Endothelial cell of umbilical vein (primary cell): ENCODE results near the gene HRH2. TPM values are rescaled to one million over a fixed set of nuclear protein-coding genes. Genes with fewer than 3 reads are reported as not detected.

Experiments
- BruUV-seq: library from RNA; stranded (reverse); fragments of 400-500 nt; replicated peaks from 2 replicates; lab custom pipeline; 2021; lab: Mats Ljungman, UMichigan
- CTCF ChIA-PET: fragments of 300-600, 350-600 bp; sonication (Branson Sonifier 250); formaldehyde crosslinking; loops from one replicate; lab custom pipeline; 2021; ENCODE audit warnings: antibody characterized with exemption, inconsistent platforms; lab: Charles Lee
- POLR2A ChIA-PET: fragments of 300-600, 350-600 bp; sonication (Branson Sonifier 250); formaldehyde crosslinking; loops from one replicate; lab custom pipeline; 2021; ENCODE audit warnings: antibody characterized with exemption, inconsistent platforms; lab: Charles Lee
- DNase-seq: peaks from one replicate; pipeline ENCODE4 v3.0.0-alpha.2; 2011; ENCODE audit warnings: low read depth, low spot score
- FAIRE-seq: peaks from 2 replicates; lab custom pipeline; 2011; peaks lifted over from hg19 to GRCh38; lab: Jason Lieb, UNC
- H2AFZ ChIP-seq: 2 replicates; pipeline ENCODE4 v1.6.0; 2012; ENCODE audit warnings: low read depth, low read length, control low read depth, inconsistent platforms
- H3K27ac ChIP-seq: 2 replicates; pipeline ENCODE4 v1.5.1; 2011; ENCODE audit warnings: low read depth, mild to moderate bottlenecking, control low read depth, low read length, moderate library complexity; ENCODE audit not compliant: insufficient read depth
- H3K27me3 ChIP-seq, 2 experiments: 2 replicates each; pipeline versions ENCODE4 v1.6.0 to v1.6.1; 2011; ENCODE audit warnings: low read length in 2 of 2, mixed read lengths in 1 of 2; ENCODE audit not compliant: control insufficient read depth in 2 of 2, insufficient read depth in 2 of 2
- H3K36me3 ChIP-seq, 2 experiments: 2 replicates in 1 of 2; 3 replicates in 1 of 2; pipeline ENCODE4 v1.5.1; 2011; ENCODE audit warnings: low read length in 2 of 2, mild to moderate bottlenecking in 1 of 2, moderate library complexity in 1 of 2; ENCODE audit not compliant: control insufficient read depth in 2 of 2, insufficient read depth in 2 of 2; ENCODE audit errors: extremely low read depth in 1 of 2
- H3K4me1 ChIP-seq: 3 replicates; pipeline ENCODE4 v1.5.1; 2011; ENCODE audit warnings: mild to moderate bottlenecking, low read length; ENCODE audit not compliant: control insufficient read depth, insufficient read depth; ENCODE audit errors: extremely low read depth
- H3K4me2 ChIP-seq: 2 replicates; pipeline ENCODE4 v1.6.1; 2011; ENCODE audit warnings: low read length, control low read depth, mixed read lengths; ENCODE audit not compliant: insufficient read depth
- H3K4me3 ChIP-seq, 3 experiments: fragments of 200-600 bp in 1 of 3; sonication (generic), shearing (Covaris generic) in 1 of 3; replicated peaks in 1 of 3; 2 replicates each; pipeline ENCODE4 v1.5.1; 2011 to 2016; ENCODE audit warnings: control low read depth in 3 of 3, low read length in 3 of 3, mild to moderate bottlenecking in 2 of 3, inconsistent platforms in 1 of 3, low read depth in 1 of 3, moderate library complexity in 1 of 3; ENCODE audit not compliant: insufficient read depth in 1 of 3
- H3K79me2 ChIP-seq: 2 replicates; pipeline ENCODE4 v1.6.0; 2012; ENCODE audit warnings: low read length, inconsistent platforms; ENCODE audit not compliant: control insufficient read depth, insufficient read depth
- H3K9ac ChIP-seq: replicated peaks from 2 replicates; pipeline ENCODE3; 2011; ENCODE audit warnings: low read length, control low read depth; ENCODE audit not compliant: insufficient read depth; ENCODE audit errors: extremely low read depth
- H3K9me1 ChIP-seq: replicated peaks from 3 replicates; pipeline ENCODE4 v1.6.0; 2011; ENCODE audit warnings: mild to moderate bottlenecking, low read length; ENCODE audit not compliant: control insufficient read depth, insufficient read depth; ENCODE audit errors: extremely low read depth
- H3K9me3 ChIP-seq: replicated peaks from 2 replicates; pipeline ENCODE4 v1.5.1; 2012; ENCODE audit warnings: low read length, inconsistent platforms; ENCODE audit not compliant: control insufficient read depth, insufficient read depth
- H4K20me1 ChIP-seq: replicated peaks from 2 replicates; pipeline ENCODE3; 2011; ENCODE audit warnings: mild to moderate bottlenecking, low read length; ENCODE audit not compliant: control insufficient read depth, insufficient read depth; ENCODE audit errors: extremely low read depth
- CTCF ChIP-seq, 2 donors: IDR thresholded peaks; 1 replicate in 1 of 2; 2 replicates in 1 of 2; pipeline ENCODE4 v1.5.1; 2011; ENCODE audit warnings: low read length in 2 of 2, mild to moderate bottlenecking in 2 of 2, moderate library complexity in 2 of 2, control low read depth in 1 of 2, inconsistent platforms in 1 of 2, low read depth in 1 of 2; ENCODE audit not compliant: insufficient read depth in 1 of 2; ENCODE audit errors: extremely low read depth in 1 of 2
- EZH2 ChIP-seq: IDR thresholded peaks from 2 replicates; pipeline ENCODE4 v1.6.1; 2012; ENCODE audit warnings: borderline replicate concordance, low read depth, mild to moderate bottlenecking, moderate library complexity, low read length, inconsistent platforms; ENCODE audit not compliant: severe bottlenecking
- FOS ChIP-seq: IDR thresholded peaks from 2 replicates; pipeline ENCODE4 v1.6.1; 2011; ENCODE audit warnings: mild to moderate bottlenecking, low read length, moderate library complexity, borderline replicate concordance; ENCODE audit not compliant: insufficient read depth
- GATA2 ChIP-seq: IDR thresholded peaks from 2 replicates; pipeline ENCODE4 v1.7.0; 2011; ENCODE audit warnings: low read depth, mild to moderate bottlenecking, moderate library complexity, mixed read lengths, low read length; ENCODE audit not compliant: insufficient read length, insufficient read depth
- JUN ChIP-seq: IDR thresholded peaks from 2 replicates; pipeline ENCODE4 v1.6.1; 2011; ENCODE audit warnings: borderline replicate concordance, low read depth; ENCODE audit not compliant: insufficient read length, insufficient read depth
- MAX ChIP-seq: IDR thresholded peaks from 2 replicates; pipeline ENCODE4 v1.6.1; 2011; ENCODE audit not compliant: insufficient read depth, insufficient read length
- MYC ChIP-seq: IDR thresholded peaks from one replicate; pipeline ENCODE4 v1.6.1; 2011; ENCODE audit warnings: mild to moderate bottlenecking, low read depth, low read length
- POLR2A ChIP-seq: IDR thresholded peaks from 2 replicates; pipeline ENCODE4 v1.6.1; 2012; ENCODE audit warnings: low read depth, mild to moderate bottlenecking, control low read depth, low read length
- POLR2AphosphoS5 ChIP-seq: IDR thresholded peaks from 2 replicates; pipeline ENCODE4 v1.6.1; 2012; ENCODE audit warnings: low read depth, mild to moderate bottlenecking, control low read depth, low read length, moderate library complexity; ENCODE audit not compliant: insufficient read depth
- dilution Hi-C: fragments of 300-500 bp; cut with MboI; formaldehyde crosslinking; loops from one replicate; pipeline ENCODE4 v1.15.0; 2019; ENCODE audit warnings: low sequenced_read_pairs; ENCODE audit not compliant: extremely low pct_ligation_motif_present
- intact Hi-C: fragments of 100-400 bp; cut with micrococcal nuclease; formaldehyde crosslinking; loops from one replicate; pipeline ENCODE4 v1.10.0; 2022
- polyA plus RNA-seq, 4 experiments: library from polyadenylated mRNA; depleted of rRNA in 3 of 4; stranded (reverse) in 3 of 4; unstranded in 1 of 4; fragments of >200 nt; gene quantifications; 2 replicates each; pipeline versions ENCODE4 v1.2.1 to v1.2.3, GENCODE V29; 2011 to 2012; ENCODE audit warnings: missing spikeins in 1 of 4
- total RNA-seq: library from RNA; stranded (reverse); gene quantifications from 2 replicates; pipeline ENCODE4 v1.2.3, GENCODE V29; 2021

HRH2 gene
- total and polyA plus RNA-seq, 2 donors (not counting 3 experiments of a cell fraction or from before 2014, with no cell fraction given) = not detected

- no peaks in the 10 kb centered on the region for H3K27me3 ChIP-seq
- H3K79me2 ChIP-seq = no peaks in the 10 kb centered on the region
- BruUV-seq = no TSS peak
- no peaks in the 10 kb centered on the region for H3K9me1 ChIP-seq
- no peak overlapping the region for H3K4me2 ChIP-seq
- CTCF ChIA-PET = no interaction called here
- DNase-seq = no peak
- dilution Hi-C loops (no loop called here), intact Hi-C loops (no loop called here)
- no peak for TF ChIP-seq MAX
- TF ChIP-seq POLR2AphosphoS5 = no peak
- no peak for TF ChIP-seq EZH2
- TF ChIP-seq GATA2 = no peak
- TF ChIP-seq CTCF (IDR thresholded peaks at IDR 0.05; ENCODE audit: extremely low read depth in 1 of 2, insufficient read depth in 1 of 2, low read depth in 1 of 2, low read length in 2 of 2) = no peak
- no peak for TF ChIP-seq MYC
- no peak for TF ChIP-seq FOS
- TF ChIP-seq POLR2A = no peak
- TF ChIP-seq JUN = no peak
- no peaks in the 10 kb centered on the region for H3K36me3 ChIP-seq
- H4K20me1 ChIP-seq = no peaks in the 10 kb centered on the region
- H3K27ac ChIP-seq = no peak overlapping the region
- no peak for FAIRE-seq
- H3K9ac ChIP-seq = no peak overlapping the region
- no peak overlapping the region for H2AFZ ChIP-seq
- POLR2A ChIA-PET = no interaction called here
- no peaks in the 10 kb centered on the region for H3K9me3 ChIP-seq
- H3K4me1 ChIP-seq = no peaks in the 10 kb centered on the region
- no peak overlapping the region for H3K4me3 ChIP-seq
These were observed 12.5 kb downstream of the HRH2 start for GRCh38 chr5:175670372-175670771.
